Sigmoid colon (tissue), 7 donors: ENCODE measurements around the gene DDI2. TPM values are rescaled to one million over a fixed set of nuclear protein-coding genes. Genes with fewer than 3 reads are reported as not detected.
A peak's percentile ranks its signal among the peaks of the same experiment; 100 is the strongest.
"Not testable (repeated sequence)": the region's sequence is repeated elsewhere in the genome, so short reads cannot be mapped to it uniquely, and the experiment has no call there.

ENCODE experiments used
- DNase-seq: peaks from one replicate; pipeline ENCODE4 v3.0.0-alpha.2; 2019
- H3K27ac ChIP-seq, 4 donors: fragments of 200-600 bp; sonication (generic); one replicate each; pipeline ENCODE4 v1.5.1; 2016 to 2019; ENCODE audit warnings: mild to moderate bottlenecking in 1 of 4
- H3K27me3 ChIP-seq, 3 donors: fragments of 200-600 bp; sonication (generic); one replicate each; pipeline ENCODE4 v1.5.1; 2019; ENCODE audit warnings: mild to moderate bottlenecking in 1 of 3
- H3K36me3 ChIP-seq, 4 donors: fragments of 200-600 bp; sonication (generic); one replicate each; pipeline ENCODE4 v1.5.1; 2016 to 2019
- H3K4me1 ChIP-seq, 4 donors: fragments of 200-600 bp; sonication (generic); one replicate each; pipeline ENCODE4 v1.5.1; 2017 to 2019
- H3K4me3 ChIP-seq, 4 donors: fragments of 200-600 bp; sonication (generic); one replicate each; pipeline ENCODE4 v1.5.1; 2017 to 2019; ENCODE audit warnings: mild to moderate bottlenecking in 2 of 4, moderate library complexity in 1 of 4
- H3K9me3 ChIP-seq, 4 donors: fragments of 200-600 bp in 3 of 4; sonication (generic) in 3 of 4; one replicate each; pipeline versions ENCODE4 v1.5.1 to v1.6.1; 2013 to 2019
- CTCF ChIP-seq, 4 experiments: fragments of 450-650 bp in 3 of 4; fragments of 200-600 bp in 1 of 4; IDR thresholded peaks; one replicate each; pipeline ENCODE4 v1.5.1; 2016 to 2019; ENCODE audit warnings: antibody characterized with exemption in 4 of 4, mild to moderate bottlenecking in 3 of 4, moderate library complexity in 2 of 4
- EP300 ChIP-seq, 4 donors: sonication (generic); formaldehyde crosslinking; IDR thresholded peaks; one replicate each; pipeline ENCODE4 v1.6.1; 2017; ENCODE audit warnings: antibody characterized with exemption in 4 of 4
- POLR2A ChIP-seq, 2 donors: fragments of 450-650 bp; IDR thresholded peaks; one replicate each; pipeline ENCODE4 v1.6.1; 2016; ENCODE audit warnings: antibody characterized with exemption in 2 of 2, mild to moderate bottlenecking in 2 of 2, moderate library complexity in 2 of 2
- POLR2AphosphoS5 ChIP-seq, 4 donors: sonication (generic); formaldehyde crosslinking; IDR thresholded peaks; one replicate each; pipeline ENCODE4 v1.6.1; 2017; ENCODE audit warnings: antibody characterized with exemption in 4 of 4
- WGBS, 2 donors: extraction: QIAGEN DNeasy Blood & Tissue Kit; methylation state at CpG; one replicate each; pipeline ENCODE4 v1.1.7; 2013; 5-methylcytosine and 5-hydroxymethylcytosine counted together
- intact Hi-C: fragments of 100-400 bp; cut with DNase I; formaldehyde crosslinking; loops from one replicate; pipeline ENCODE4 v1.15.1; 2023
- polyA plus RNA-seq, 3 donors: library from polyadenylated mRNA; stranded (reverse); fragments of 200-250 nt; gene quantifications; one replicate each; pipeline ENCODE4 v1.2.3, GENCODE V29; 2013
- total RNA-seq, 4 donors: library from RNA; depleted of rRNA; stranded (reverse); fragments of >200 nt; gene quantifications; one replicate each; pipeline ENCODE4 v1.1.0, GENCODE V29; 2016
- donor health status: healthy with polysubstance abuse.
- donor health status: Bipolar disorder and iron deficiency.
- donor health status: healthy.

The DDI2 gene
- total and polyA plus RNA-seq, 7 donors: 3.0 to 27.3 (median 13.4) TPM

- no peaks in the 10 kb centered on the region for H3K9me3 ChIP-seq
- H3K36me3 ChIP-seq: no peaks in the 10 kb centered on the region
- no peaks in the 10 kb centered on the region for H3K4me1 ChIP-seq
- no peak overlapping the region for H3K27ac ChIP-seq
- WGBS, 2 donors: 85 to 94% methylated on average over 5 of the region's 5 CpGs
- no peak for DNase-seq
- H3K4me3 ChIP-seq: no peak overlapping the region
- intact Hi-C loops: loop anchor here (5.0 kb wide), 1 partner anchor 146 kb away; the partner anchor contains the start of gene TMEM82
- TF ChIP-seq POLR2AphosphoS5 (IDR thresholded peaks at IDR 0.05) (no peak), POLR2A (IDR thresholded peaks at IDR 0.05) (no peak), EP300 (IDR thresholded peaks at IDR 0.05) (no peak), CTCF (IDR thresholded peaks at IDR 0.05) (no peak)
- no peaks in the 10 kb centered on the region for H3K27me3 ChIP-seq
Observed at GRCh38 chr1:15595809-15596617, 21.2 kb upstream of the DDI2 start.

DNA sequence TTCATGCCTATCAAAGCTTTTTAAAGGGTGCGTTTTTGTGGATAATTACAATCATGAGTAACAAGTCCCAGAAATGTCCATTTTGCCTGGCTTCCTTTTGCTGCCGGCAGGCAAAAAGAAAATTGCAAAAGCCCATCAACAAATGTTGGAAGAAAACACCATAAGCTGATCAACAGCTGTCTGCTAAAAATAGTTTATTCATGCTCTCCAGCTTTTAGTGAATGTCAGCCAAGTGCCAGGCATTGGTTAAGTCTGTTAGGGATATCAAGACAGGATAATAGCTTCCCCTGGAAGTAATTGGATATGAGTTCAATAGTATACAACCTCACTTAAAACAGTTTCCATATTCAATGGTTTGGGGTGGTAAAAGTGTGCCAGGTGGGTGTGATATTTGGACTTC lies 18.8 kb upstream of the DDI2 start:
- H3K27me3 ChIP-seq: no peaks in the 10 kb centered on the region
- TF ChIP-seq POLR2AphosphoS5 (IDR thresholded peaks at IDR 0.05) (no peak), CTCF (IDR thresholded peaks at IDR 0.05) (no peak), EP300 (IDR thresholded peaks at IDR 0.05) (no peak), POLR2A (IDR thresholded peaks at IDR 0.05) (no peak)
- peaks cover 0 to 15% (median 14%) of the 10 kb centered on the region in 4 donors for H3K4me1 ChIP-seq
- no peak overlapping the region for H3K27ac ChIP-seq
- intact Hi-C loops: loop anchor here (5.0 kb wide), 1 partner anchor 144 kb away; the partner anchor contains the start of gene TMEM82
- H3K9me3 ChIP-seq: no peaks in the 10 kb centered on the region
- H3K4me3 ChIP-seq: no peak overlapping the region
- no peak for DNase-seq
- H3K36me3 ChIP-seq: no peaks in the 10 kb centered on the region
- 79 to 85% methylated on average over 2 of the region's 2 CpGs for WGBS, 2 donors

- peak; percentile 99 for DNase-seq
- Histone ChIP-seq H3K27ac (peak overlapping the region; percentile 86 to 91 (median 88)), H3K4me3 (peak overlapping the region; percentile 63 to 83 (median 76)), H3K27me3 (no peaks in the 10 kb centered on the region), H3K4me1 (peaks cover 0 to 22% (median 16%) of the 10 kb centered on the region in 4 donors), H3K36me3 (no peaks in the 10 kb centered on the region), H3K9me3 (no peaks in the 10 kb centered on the region)
- intact Hi-C loops: loop anchor here (2.0 to 5.0 kb wide), 3 partner anchors 13 to 159 kb away; partner anchors contain the start of genes DDI2 and PLEKHM2
- 1 to 3% methylated on average over 56 of the region's 56 CpGs for WGBS, 2 donors
- TF ChIP-seq CTCF (IDR thresholded peaks at IDR 0.05) (no peak), EP300 (IDR thresholded peaks at IDR 0.05) (no peak), POLR2A (IDR thresholded peaks at IDR 0.05) (peak; percentile 36 to 38), POLR2AphosphoS5 (IDR thresholded peaks at IDR 0.05) (peak; percentile 62 to 88 (median 80))
Observed at GRCh38 chr1:15603050-15603965, 13.9 kb upstream of the DDI2 start.

GRCh38 chr1:15603966-15604282 lies 13.3 kb upstream of the DDI2 start:
- not testable (repeated sequence) for H3K36me3 ChIP-seq, H3K9me3 ChIP-seq, H3K27me3 ChIP-seq, DNase-seq
- intact Hi-C loops: loop anchor here (2.0 to 5.0 kb wide), 3 partner anchors 13 to 158 kb away; partner anchors contain the start of genes DDI2 and PLEKHM2
- Histone ChIP-seq H3K27ac (peak overlapping the region; percentile 86 to 91 (median 88)), H3K4me1 (peaks cover 0 to 22% (median 16%) of the 10 kb centered on the region in 4 donors), H3K4me3 (peak overlapping the region; percentile 63 to 83 (median 76))
- WGBS, 2 donors: 72 to 73% methylated on average over 13 of the region's 13 CpGs

DNA sequence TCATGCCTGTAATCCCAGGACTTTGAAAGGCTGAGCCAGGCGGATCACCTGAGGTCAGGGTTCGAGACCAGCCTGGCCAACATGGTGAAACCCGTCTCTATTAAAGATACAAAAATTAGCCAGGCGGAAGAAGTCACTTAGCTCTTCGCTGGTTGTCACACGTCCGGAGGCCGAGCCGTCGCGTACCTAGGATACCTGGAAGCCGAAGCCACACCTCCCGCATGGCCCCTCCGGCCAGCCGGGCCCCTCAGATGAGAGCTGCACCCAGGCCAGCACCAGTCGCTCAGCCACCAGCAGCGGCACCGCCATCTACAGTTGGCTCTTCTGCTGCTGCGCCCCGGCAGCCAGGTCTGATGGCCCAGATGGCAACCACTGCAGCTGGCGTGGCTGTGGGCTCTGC lies 12.9 kb upstream of the DDI2 start:
- H3K27me3 ChIP-seq, DNase-seq, H3K36me3 ChIP-seq, H3K4me3 ChIP-seq, H3K9me3 ChIP-seq: not testable (repeated sequence)
- Histone ChIP-seq H3K4me1 (peaks cover 0 to 22% (median 16%) of the 10 kb centered on the region in 4 donors), H3K27ac (peak overlapping the region in 1 of 4 donors; percentile 87)
- 96 to 97% methylated on average over 21 of the region's 21 CpGs for WGBS, 2 donors
- intact Hi-C loops: loop anchor here (5.0 kb wide), 2 partner anchors 78 to 158 kb away; partner anchors contain the start of gene PLEKHM2
